Cardiac fibroblast (primary cell): ENCODE measurements around the gene CDPF1.
A peak's percentile ranks its signal among the peaks of the same experiment; 100 is the strongest.

ENCODE experiments used
- DNase-seq, 2 donors: peaks; one replicate each; pipeline versions ENCODE4 v3.0.0 to v3.0.0-alpha.2; 2010; ENCODE audit warnings: low read depth in 2 of 2
- H3K4me3 ChIP-seq, 2 donors: replicated peaks in 1 of 2; 1 replicate in 1 of 2; 2 replicates in 1 of 2; pipeline ENCODE4 v1.5.1; 2011; ENCODE audit warnings: low read depth in 2 of 2, low read length in 2 of 2, mild to moderate bottlenecking in 2 of 2, moderate library complexity in 1 of 2
- TF ChIP-seq, protein P1 (sequence below): IDR thresholded peaks from one replicate; pipeline ENCODE4 v1.5.1; 2011; ENCODE audit warnings: low read depth, mild to moderate bottlenecking, low read length, inconsistent platforms

Gene CDPF1

GRCh38 chr22:46220921-46221320 is 29.2 kb downstream of the CDPF1 start:
- DNase-seq = peak; percentile 24 to 72
- TF ChIP-seq, protein P1, sequence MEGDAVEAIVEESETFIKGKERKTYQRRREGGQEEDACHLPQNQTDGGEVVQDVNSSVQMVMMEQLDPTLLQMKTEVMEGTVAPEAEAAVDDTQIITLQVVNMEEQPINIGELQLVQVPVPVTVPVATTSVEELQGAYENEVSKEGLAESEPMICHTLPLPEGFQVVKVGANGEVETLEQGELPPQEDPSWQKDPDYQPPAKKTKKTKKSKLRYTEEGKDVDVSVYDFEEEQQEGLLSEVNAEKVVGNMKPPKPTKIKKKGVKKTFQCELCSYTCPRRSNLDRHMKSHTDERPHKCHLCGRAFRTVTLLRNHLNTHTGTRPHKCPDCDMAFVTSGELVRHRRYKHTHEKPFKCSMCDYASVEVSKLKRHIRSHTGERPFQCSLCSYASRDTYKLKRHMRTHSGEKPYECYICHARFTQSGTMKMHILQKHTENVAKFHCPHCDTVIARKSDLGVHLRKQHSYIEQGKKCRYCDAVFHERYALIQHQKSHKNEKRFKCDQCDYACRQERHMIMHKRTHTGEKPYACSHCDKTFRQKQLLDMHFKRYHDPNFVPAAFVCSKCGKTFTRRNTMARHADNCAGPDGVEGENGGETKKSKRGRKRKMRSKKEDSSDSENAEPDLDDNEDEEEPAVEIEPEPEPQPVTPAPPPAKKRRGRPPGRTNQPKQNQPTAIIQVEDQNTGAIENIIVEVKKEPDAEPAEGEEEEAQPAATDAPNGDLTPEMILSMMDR = no peak
- H3K4me3 ChIP-seq = no peak overlapping the region

DNA sequence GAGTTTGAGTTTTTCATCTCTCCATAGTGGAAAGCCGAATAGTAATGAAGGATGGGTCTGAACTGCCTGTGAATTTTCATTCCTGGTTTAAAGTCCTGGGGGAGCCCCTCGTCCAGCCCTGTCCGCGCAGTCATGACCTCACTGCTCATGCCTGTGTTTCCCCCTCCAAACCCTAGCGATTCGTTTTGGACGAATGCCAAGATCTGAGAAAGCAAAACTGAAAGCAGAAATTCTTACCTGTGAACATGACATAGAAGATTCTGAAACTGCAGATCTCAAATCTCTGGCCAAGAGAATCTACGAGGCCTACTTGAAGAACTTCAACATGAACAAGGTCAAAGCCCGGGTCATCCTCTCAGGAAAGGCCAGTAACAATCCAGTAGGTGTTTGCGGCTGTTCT is 30.5 kb downstream of the CDPF1 start:
- TF ChIP-seq, protein P1 = no peak
- H3K4me3 ChIP-seq = no peak overlapping the region
- no peak for DNase-seq

- no peak for DNase-seq
- TF ChIP-seq, protein P1 = no peak
- no peak overlapping the region for H3K4me3 ChIP-seq
Measured at GRCh38 chr22:46214616-46215015, 35.5 kb downstream of the CDPF1 start.

DNA sequence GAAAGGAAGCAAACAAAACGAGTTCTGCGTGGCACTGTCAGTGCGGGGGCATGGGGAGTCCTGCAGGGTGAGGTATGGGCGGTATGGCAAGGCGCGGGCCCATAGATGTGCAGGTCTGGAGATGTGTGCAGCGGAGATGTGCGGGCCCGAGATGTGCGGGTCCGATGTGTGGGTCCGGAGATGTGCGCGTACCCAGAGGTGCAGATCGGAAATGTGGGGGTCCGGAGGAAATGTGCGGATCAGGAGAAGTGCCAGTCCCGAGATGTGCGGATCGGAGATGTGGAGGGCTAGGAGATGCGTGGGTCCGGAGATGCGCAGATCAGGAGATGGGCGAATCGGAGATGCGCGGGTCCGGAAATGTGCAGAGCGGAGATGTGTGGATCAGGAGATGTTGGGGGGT is 35.9 kb downstream of the CDPF1 start:
- no peak overlapping the region for H3K4me3 ChIP-seq
- DNase-seq = no peak
- TF ChIP-seq, protein P1 = no peak

DNA sequence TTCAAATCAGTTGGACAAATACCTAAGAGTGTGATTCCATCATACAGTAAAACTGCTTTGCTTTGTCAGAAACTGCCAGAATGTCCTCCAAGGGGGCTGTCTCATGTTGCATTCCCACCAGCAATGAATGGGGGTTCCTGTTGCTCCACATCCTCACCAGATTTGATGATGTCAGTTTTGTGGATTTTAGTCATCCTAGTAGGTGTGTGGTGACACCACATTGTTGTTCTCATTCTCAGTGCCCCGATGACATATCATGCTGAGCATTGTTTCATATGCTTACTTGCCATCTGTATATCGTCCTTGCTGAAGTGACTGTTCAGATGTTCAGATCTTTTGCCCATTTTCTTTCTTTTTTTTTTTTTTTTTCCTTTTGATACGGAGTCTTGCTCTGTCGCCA is 37.0 kb downstream of the CDPF1 start:
- peak in 1 of 2 donors; percentile 37 for DNase-seq

GRCh38 chr22:46212195-46212594 is 37.9 kb downstream of the CDPF1 start:
- TF ChIP-seq, protein P1 = no peak
- no peak overlapping the region for H3K4me3 ChIP-seq
- no peak for DNase-seq

More for the DNA sequence above, 37.0 kb downstream of the CDPF1 start:
- H3K4me3 ChIP-seq = no peak overlapping the region
- TF ChIP-seq, protein P1 = no peak

- TF ChIP-seq, protein P1 = no peak
- no peak overlapping the region for H3K4me3 ChIP-seq
- DNase-seq = no peak
Measured at GRCh38 chr22:46209262-46209661, 40.8 kb downstream of the CDPF1 start.
